Measurements from ENCODE around the gene CD109.
"Not testable (repeated sequence)": the region's sequence is repeated elsewhere in the genome, so short reads cannot be mapped to it uniquely, and the experiment has no call there.

Gene CD109

GRCh38 chr6:73665686-73666319 lies 30.2 kb upstream of the CD109 start:
- Histone ChIP-seq H3K4me1 (ENCODE audit: control insufficient read depth, insufficient read depth, low read length) (no peaks in the 10 kb centered on the region), H3K27ac (ENCODE audit: low read length) (no peak overlapping the region), H3K4me3 (ENCODE audit: low read length in 2 of 2) (no peak overlapping the region), H3K36me3 (ENCODE audit: control insufficient read depth in 2 of 2, insufficient read depth in 2 of 2, low read length in 2 of 2) (no peaks in the 10 kb centered on the region), H3K9me3 (ENCODE audit: control insufficient read depth in 2 of 2, low read length in 2 of 2) (no peaks in the 10 kb centered on the region), H3K27me3 (ENCODE audit: control insufficient read depth in 1 of 2, insufficient read depth in 2 of 2, low read length in 2 of 2) (no peaks in the 10 kb centered on the region), H3K9ac (ENCODE audit: low read length in 2 of 2) (no peak overlapping the region)

- Histone ChIP-seq H3K27ac (ENCODE audit: low read length) (no peak overlapping the region), H3K4me3 (ENCODE audit: low read length in 2 of 2) (no peak overlapping the region), H3K27me3 (ENCODE audit: control insufficient read depth in 1 of 2, insufficient read depth in 2 of 2, low read length in 2 of 2) (no peaks in the 10 kb centered on the region), H3K4me1 (ENCODE audit: control insufficient read depth, insufficient read depth, low read length) (no peaks in the 10 kb centered on the region), H3K9me3 (ENCODE audit: control insufficient read depth in 2 of 2, low read length in 2 of 2) (no peaks in the 10 kb centered on the region), H3K9ac (ENCODE audit: low read length in 2 of 2) (no peak overlapping the region), H3K36me3 (ENCODE audit: control insufficient read depth in 2 of 2, insufficient read depth in 2 of 2, low read length in 2 of 2) (no peaks in the 10 kb centered on the region)
These were observed 29.6 kb upstream of the CD109 start for GRCh38 chr6:73666393-73666792.

GRCh38 chr6:73667798-73668197 lies 28.2 kb upstream of the CD109 start:
- H3K9me3 ChIP-seq (ENCODE audit: control insufficient read depth in 2 of 2, low read length in 2 of 2), result no peaks in the 10 kb centered on the region
- no peaks in the 10 kb centered on the region for H3K27me3 ChIP-seq (ENCODE audit: control insufficient read depth in 1 of 2, insufficient read depth in 2 of 2, low read length in 2 of 2)
- H3K9ac ChIP-seq (ENCODE audit: low read length in 2 of 2), result no peak overlapping the region
- H3K36me3 ChIP-seq (ENCODE audit: control insufficient read depth in 2 of 2, insufficient read depth in 2 of 2, low read length in 2 of 2), result no peaks in the 10 kb centered on the region
- no peaks in the 10 kb centered on the region for H3K4me1 ChIP-seq (ENCODE audit: control insufficient read depth, insufficient read depth, low read length)
- no peak overlapping the region for H3K27ac ChIP-seq (ENCODE audit: low read length)
- H3K4me3 ChIP-seq (ENCODE audit: low read length in 2 of 2), result no peak overlapping the region

- Histone ChIP-seq H3K27me3 (ENCODE audit: control insufficient read depth in 1 of 2, insufficient read depth in 2 of 2, low read length in 2 of 2) (no peaks in the 10 kb centered on the region), H3K4me3 (ENCODE audit: low read length in 2 of 2) (no peak overlapping the region), H3K9ac (ENCODE audit: low read length in 2 of 2) (no peak overlapping the region), H3K36me3 (ENCODE audit: control insufficient read depth in 2 of 2, insufficient read depth in 2 of 2, low read length in 2 of 2) (no peaks in the 10 kb centered on the region), H3K4me1 (ENCODE audit: control insufficient read depth, insufficient read depth, low read length) (no peaks in the 10 kb centered on the region), H3K27ac (ENCODE audit: low read length) (no peak overlapping the region), H3K9me3 (ENCODE audit: control insufficient read depth in 2 of 2, low read length in 2 of 2) (no peaks in the 10 kb centered on the region)
These were observed 27.0 kb upstream of the CD109 start for GRCh38 chr6:73669005-73669404.

- Histone ChIP-seq H3K9ac (ENCODE audit: low read length in 2 of 2) (no peak overlapping the region), H3K9me3 (ENCODE audit: control insufficient read depth in 2 of 2, low read length in 2 of 2) (no peaks in the 10 kb centered on the region), H3K36me3 (ENCODE audit: control insufficient read depth in 2 of 2, insufficient read depth in 2 of 2, low read length in 2 of 2) (no peaks in the 10 kb centered on the region), H3K27me3 (ENCODE audit: control insufficient read depth in 1 of 2, insufficient read depth in 2 of 2, low read length in 2 of 2) (no peaks in the 10 kb centered on the region), H3K4me3 (ENCODE audit: low read length in 2 of 2) (no peak overlapping the region), H3K4me1 (ENCODE audit: control insufficient read depth, insufficient read depth, low read length) (no peaks in the 10 kb centered on the region), H3K27ac (ENCODE audit: low read length) (no peak overlapping the region)
These were observed 23.9 kb upstream of the CD109 start for GRCh38 chr6:73671911-73672685.

- H3K27ac ChIP-seq (ENCODE audit: low read length), result no peak overlapping the region
- H3K9ac ChIP-seq (ENCODE audit: low read length in 2 of 2), result no peak overlapping the region
- H3K9me3 ChIP-seq (ENCODE audit: control insufficient read depth in 2 of 2, low read length in 2 of 2), result no peaks in the 10 kb centered on the region
- H3K4me1 ChIP-seq (ENCODE audit: control insufficient read depth, insufficient read depth, low read length), result no peaks in the 10 kb centered on the region
- H3K27me3 ChIP-seq (ENCODE audit: control insufficient read depth in 1 of 2, insufficient read depth in 2 of 2, low read length in 2 of 2), result no peaks in the 10 kb centered on the region
- no peaks in the 10 kb centered on the region for H3K36me3 ChIP-seq (ENCODE audit: control insufficient read depth in 2 of 2, insufficient read depth in 2 of 2, low read length in 2 of 2)
- no peak overlapping the region for H3K4me3 ChIP-seq (ENCODE audit: low read length in 2 of 2)
These were observed 20.4 kb upstream of the CD109 start for GRCh38 chr6:73675466-73676098.

- H3K4me3 ChIP-seq (ENCODE audit: low read length in 2 of 2), result no peak overlapping the region
- no peaks in the 10 kb centered on the region for H3K4me1 ChIP-seq (ENCODE audit: control insufficient read depth, insufficient read depth, low read length)
- H3K9me3 ChIP-seq (ENCODE audit: control insufficient read depth in 2 of 2, low read length in 2 of 2), result no peaks in the 10 kb centered on the region
- H3K36me3 ChIP-seq (ENCODE audit: control insufficient read depth in 2 of 2, insufficient read depth in 2 of 2, low read length in 2 of 2), result no peaks in the 10 kb centered on the region
- H3K9ac ChIP-seq (ENCODE audit: low read length in 2 of 2), result no peak overlapping the region
- H3K27ac ChIP-seq (ENCODE audit: low read length), result no peak overlapping the region
- no peaks in the 10 kb centered on the region for H3K27me3 ChIP-seq (ENCODE audit: control insufficient read depth in 1 of 2, insufficient read depth in 2 of 2, low read length in 2 of 2)
These were observed 17.0 kb upstream of the CD109 start for GRCh38 chr6:73679009-73679408.

GRCh38 chr6:73679846-73680245 lies 16.2 kb upstream of the CD109 start:
- H3K4me3 ChIP-seq (ENCODE audit: low read length in 2 of 2); H3K27ac ChIP-seq (ENCODE audit: low read length); H3K4me1 ChIP-seq (ENCODE audit: control insufficient read depth, insufficient read depth, low read length); H3K36me3 ChIP-seq (ENCODE audit: control insufficient read depth in 2 of 2, insufficient read depth in 2 of 2, low read length in 2 of 2); H3K9ac ChIP-seq (ENCODE audit: low read length in 2 of 2); H3K27me3 ChIP-seq (ENCODE audit: control insufficient read depth in 1 of 2, insufficient read depth in 2 of 2, low read length in 2 of 2); H3K9me3 ChIP-seq (ENCODE audit: control insufficient read depth in 2 of 2, low read length in 2 of 2): not testable (repeated sequence)

- no peaks in the 10 kb centered on the region for H3K27me3 ChIP-seq (ENCODE audit: control insufficient read depth in 1 of 2, insufficient read depth in 2 of 2, low read length in 2 of 2)
- no peaks in the 10 kb centered on the region for H3K4me1 ChIP-seq (ENCODE audit: control insufficient read depth, insufficient read depth, low read length)
- no peak overlapping the region for H3K27ac ChIP-seq (ENCODE audit: low read length)
- H3K9me3 ChIP-seq (ENCODE audit: control insufficient read depth in 2 of 2, low read length in 2 of 2), result no peaks in the 10 kb centered on the region
- H3K9ac ChIP-seq (ENCODE audit: low read length in 2 of 2), result no peak overlapping the region
- H3K4me3 ChIP-seq (ENCODE audit: low read length in 2 of 2), result no peak overlapping the region
- no peaks in the 10 kb centered on the region for H3K36me3 ChIP-seq (ENCODE audit: control insufficient read depth in 2 of 2, insufficient read depth in 2 of 2, low read length in 2 of 2)
These were observed 15.6 kb upstream of the CD109 start for GRCh38 chr6:73680289-73680918.

- not testable (repeated sequence) for H3K9me3 ChIP-seq (ENCODE audit: control insufficient read depth in 2 of 2, low read length in 2 of 2); H3K27ac ChIP-seq (ENCODE audit: low read length)
These were observed 12.4 kb upstream of the CD109 start for GRCh38 chr6:73683574-73683973.

More at GRCh38 chr6:73683574-73683973, 12.4 kb upstream of the CD109 start:
- H3K4me1 ChIP-seq (ENCODE audit: control insufficient read depth, insufficient read depth, low read length); H3K4me3 ChIP-seq (ENCODE audit: low read length in 2 of 2); H3K27me3 ChIP-seq (ENCODE audit: control insufficient read depth in 1 of 2, insufficient read depth in 2 of 2, low read length in 2 of 2); H3K9ac ChIP-seq (ENCODE audit: low read length in 2 of 2); H3K36me3 ChIP-seq (ENCODE audit: control insufficient read depth in 2 of 2, insufficient read depth in 2 of 2, low read length in 2 of 2): not testable (repeated sequence)
